DMS 273 (cell line): ENCODE results near the gene APOBEC3F.
"Not testable (repeated sequence)": the region's sequence is repeated elsewhere in the genome, so short reads cannot be mapped to it uniquely, and the experiment has no call there.

ENCODE experiments used
- DNase-seq: peaks from one replicate; lab custom pipeline; 2025; ENCODE audit not compliant: unreplicated experiment; lab: John Stamatoyannopoulos, UW

APOBEC3F gene

DNA sequence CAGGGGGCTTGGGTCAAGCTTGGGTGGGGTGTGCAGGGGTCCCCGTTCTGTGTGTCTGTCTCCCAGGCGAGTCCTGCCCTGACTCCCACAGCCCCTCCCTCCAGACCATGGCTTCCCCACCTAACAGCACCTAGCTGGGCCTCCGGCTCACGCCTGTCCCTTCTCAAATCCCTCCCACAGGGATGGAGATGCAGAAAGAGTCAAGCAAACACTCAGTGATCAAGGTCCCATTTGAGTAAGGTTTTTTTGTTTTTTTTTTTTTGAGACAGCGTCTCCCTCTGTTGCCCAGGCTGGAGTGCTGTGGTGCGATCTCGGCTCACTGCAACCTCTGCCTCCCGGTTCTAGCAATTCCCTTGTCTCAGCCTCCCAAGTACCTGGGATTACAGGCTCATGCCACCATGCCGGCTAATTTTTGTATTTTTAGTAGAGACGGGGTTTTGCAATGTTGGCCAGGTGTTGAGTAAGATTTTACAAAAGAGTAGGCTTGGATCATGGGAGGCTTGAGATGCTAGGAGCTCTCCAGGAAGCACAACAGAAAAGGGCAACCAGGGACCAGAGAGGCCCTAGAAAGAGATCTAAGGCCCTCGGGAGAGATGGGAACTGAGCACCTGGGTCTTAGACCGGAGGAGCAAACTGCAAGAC, 14.0 kb upstream of the APOBEC3F start:
- no peak for DNase-seq

DNA sequence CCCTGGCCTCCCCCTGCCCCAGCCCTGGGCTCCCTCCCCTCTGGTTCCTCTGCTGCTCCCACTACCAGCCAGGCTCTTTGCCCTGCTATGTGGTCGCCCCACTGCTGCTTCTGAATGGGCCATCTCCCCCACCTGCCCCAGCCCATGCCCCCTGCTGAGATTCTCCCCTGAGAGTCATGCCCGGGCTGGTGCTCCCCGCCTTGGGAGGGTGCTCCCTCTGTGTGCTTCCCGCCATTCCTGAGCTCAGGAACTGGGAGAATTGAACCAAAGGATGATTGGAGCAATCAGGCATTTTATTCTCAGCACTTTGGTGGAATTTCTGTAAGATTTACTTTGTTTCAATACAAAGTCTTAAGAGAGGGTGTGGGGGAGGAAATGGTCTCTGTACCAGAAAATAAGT, 12.9 kb upstream of the APOBEC3F start:
- DNase-seq = no peak

- no peak for DNase-seq
Measured at GRCh38 chr22:39028281-39028680, 12.4 kb upstream of the APOBEC3F start.

GRCh38 chr22:39029227-39029626, 11.4 kb upstream of the APOBEC3F start:
- no peak for DNase-seq

- no peak for DNase-seq
Measured at GRCh38 chr22:39030705-39031104, 10.0 kb upstream of the APOBEC3F start.

GRCh38 chr22:39031434-39032295, 9.0 kb upstream of the APOBEC3F start:
- not testable (repeated sequence) for DNase-seq

- not testable (repeated sequence) for DNase-seq
Measured at GRCh38 chr22:39037071-39037470, 3.6 kb upstream of the APOBEC3F start.

DNA sequence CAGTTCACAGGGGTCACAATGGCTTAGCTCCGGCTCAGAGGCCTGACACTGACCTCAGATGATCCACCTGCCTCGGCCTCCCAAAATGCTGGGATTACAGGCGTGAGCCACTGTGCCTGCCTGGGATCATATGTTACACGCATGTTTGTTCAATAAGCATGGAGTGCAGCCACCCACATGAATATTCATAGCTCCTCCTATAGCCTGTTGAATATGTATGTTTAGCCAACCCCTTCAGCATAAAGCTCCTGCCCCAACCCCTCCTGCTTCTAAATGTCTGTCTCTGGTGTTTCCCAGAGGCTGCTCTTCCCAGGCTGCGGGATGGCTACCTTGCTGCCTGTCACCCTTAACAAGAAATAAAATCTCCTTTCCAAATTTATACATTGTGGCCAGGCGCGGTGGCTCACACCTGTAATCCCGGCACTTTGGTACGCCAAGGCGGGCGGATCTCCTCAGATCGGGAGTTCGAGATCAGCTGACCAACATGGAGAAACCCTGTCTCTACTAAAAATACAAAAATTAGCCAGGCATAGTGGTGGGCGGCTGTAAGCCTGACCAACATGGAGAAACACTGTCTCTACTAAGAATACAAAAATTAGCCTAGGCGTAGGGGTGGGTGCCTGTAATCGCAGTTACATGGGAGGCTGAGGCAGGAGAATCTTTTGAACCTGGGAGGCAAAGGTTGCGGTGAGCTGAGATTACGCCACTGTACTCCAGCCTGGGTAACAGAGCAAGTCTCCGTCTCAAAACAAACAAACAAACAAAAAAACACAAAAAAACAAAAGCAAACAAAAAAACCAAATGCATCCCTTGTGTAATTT, 1.1 kb upstream of the APOBEC3F start:
- peak; percentile 6 for DNase-seq

- DNase-seq = not testable (repeated sequence)
Measured at GRCh38 chr22:39040155-39040537, 518 bp upstream of the APOBEC3F start.

GRCh38 chr22:39041908-39042307, 1.2 kb downstream of the APOBEC3F start:
- no peak for DNase-seq

DNA sequence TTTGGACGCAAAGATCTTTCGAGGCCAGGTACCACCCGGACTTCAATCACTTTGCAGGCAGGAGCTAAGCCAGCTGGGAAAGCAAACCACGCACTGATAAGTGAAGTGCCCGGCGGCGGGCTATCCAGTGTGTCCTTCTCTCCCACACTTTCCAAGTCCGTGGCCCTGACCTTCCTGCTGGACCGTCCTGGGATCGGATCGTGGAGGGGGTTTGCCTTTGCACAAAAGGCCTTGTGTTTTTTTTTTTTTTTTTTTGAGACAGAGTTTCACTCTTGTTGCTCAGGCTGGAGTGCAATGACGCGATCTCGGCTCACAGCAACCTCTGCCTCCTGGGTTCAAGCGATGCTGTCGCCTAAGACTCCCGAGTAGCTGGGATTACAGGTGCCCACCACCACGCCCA, 2.4 kb downstream of the APOBEC3F start:
- not testable (repeated sequence) for DNase-seq

DNA sequence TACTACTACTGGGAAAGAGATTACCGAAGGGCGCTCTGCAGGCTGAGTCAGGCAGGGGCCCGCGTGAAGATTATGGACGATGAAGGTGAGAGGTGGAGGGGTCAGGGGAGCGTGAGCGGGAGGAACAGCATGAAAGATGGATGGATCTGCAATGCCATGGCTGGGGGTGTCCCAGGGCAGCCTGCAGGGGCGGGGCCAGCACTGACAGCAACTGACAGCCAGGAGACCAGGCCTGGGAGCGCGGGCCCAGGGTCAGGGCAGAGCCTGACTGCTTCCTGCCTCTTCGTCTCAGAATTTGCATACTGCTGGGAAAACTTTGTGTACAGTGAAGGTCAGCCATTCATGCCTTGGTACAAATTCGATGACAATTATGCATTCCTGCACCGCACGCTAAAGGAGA, 4.5 kb downstream of the APOBEC3F start:
- DNase-seq = not testable (repeated sequence)

DNA sequence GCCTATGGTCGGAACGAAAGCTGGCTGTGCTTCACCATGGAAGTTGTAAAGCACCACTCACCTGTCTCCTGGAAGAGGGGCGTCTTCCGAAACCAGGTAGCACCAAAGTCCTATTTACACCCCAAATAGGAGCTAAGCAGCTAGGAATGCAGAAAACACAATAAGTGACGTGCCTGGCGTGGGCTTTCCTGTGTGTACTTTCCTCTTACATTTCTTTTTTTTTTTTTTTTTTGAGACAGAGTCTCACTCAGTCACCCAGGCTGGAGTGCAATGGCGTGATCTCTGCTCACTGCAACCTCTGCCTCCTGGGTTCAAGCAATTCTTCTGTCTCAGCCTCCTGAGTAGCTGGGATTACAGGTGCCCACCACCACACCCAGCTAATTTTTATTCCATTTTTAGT, 8.8 kb downstream of the APOBEC3F start:
- DNase-seq = not testable (repeated sequence)

- not testable (repeated sequence) for DNase-seq
Measured at GRCh38 chr22:39051844-39052495, 11.3 kb downstream of the APOBEC3F start.

DNA sequence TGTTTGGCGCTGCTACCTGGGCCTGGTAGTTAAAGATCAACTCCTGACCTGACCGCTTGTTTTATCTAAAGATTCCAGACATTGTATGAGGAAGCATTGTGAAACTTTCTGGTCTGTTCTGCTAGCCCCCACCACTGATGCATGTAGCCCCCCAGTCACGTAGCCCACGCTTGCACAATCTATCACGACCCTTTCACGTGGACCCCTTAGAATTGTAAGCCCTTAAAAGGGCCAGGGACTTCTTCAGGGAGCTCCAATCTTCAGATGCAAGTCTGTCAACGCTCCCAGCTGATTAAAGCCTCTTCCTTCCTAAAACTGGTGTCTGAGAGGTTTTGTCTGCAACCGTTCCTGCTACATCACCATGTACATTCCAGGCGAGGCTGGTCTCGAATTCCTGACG, 15.0 kb downstream of the APOBEC3F start:
- no peak for DNase-seq

DNA sequence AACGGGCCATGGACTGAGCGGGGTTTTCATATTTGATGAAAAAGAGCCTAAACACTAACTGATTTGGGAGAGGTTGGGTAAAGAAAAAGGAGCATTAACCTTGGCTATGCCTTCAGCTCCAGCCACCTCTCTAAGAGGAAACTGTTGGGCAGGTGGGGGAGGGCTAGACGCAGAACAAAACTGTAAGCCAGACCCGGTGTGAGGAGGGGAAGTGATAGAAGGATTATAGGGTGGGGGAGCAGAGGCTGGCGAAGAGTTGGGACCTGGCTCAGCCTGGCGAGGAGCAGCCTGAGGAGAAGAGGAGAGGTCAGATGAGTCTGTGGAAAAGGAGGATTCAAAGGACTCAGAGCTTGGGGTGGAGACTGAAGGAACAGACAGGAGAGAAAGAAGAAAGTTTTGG, 20.6 kb downstream of the APOBEC3F start:
- not testable (repeated sequence) for DNase-seq

DNA sequence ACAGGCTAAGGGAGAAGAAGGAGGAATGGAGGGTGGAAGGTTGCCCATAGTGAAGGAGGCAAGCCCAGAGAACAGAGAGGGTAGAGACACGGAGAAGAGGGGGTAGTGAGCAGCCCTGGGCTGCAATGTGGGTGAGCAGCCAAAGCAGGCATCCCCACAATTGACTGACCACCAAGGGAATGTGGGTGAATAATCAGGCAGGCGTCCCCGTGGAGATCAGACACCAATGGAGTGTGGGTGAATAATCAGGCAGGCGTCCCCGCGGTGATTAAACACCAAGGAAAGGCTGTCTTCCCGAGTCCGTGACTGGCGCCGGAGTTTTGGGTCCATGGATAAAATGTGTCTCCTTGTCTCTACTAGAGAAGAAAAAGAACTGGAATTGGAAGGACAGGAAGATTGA, 21.3 kb downstream of the APOBEC3F start:
- not testable (repeated sequence) for DNase-seq

DNA sequence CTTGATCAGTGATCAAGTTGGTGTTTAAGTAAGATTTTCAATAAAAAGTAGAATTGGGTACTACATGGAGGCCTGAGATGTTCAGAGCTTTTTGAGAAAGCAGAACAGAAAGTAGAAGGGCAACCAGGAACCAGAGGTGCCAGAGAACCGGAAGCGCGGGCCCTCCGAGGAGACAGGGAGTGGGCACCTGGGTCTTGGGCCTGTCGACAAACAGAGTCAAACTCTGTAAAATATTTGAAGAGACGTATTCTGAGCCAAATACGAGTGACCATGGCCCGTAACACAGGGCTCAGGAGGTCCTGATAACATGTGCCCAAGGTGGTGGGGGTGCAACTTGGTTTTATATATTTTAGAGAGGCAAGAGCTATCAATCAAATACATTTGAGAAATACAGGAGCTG, 23.2 kb downstream of the APOBEC3F start:
- not testable (repeated sequence) for DNase-seq

DNA sequence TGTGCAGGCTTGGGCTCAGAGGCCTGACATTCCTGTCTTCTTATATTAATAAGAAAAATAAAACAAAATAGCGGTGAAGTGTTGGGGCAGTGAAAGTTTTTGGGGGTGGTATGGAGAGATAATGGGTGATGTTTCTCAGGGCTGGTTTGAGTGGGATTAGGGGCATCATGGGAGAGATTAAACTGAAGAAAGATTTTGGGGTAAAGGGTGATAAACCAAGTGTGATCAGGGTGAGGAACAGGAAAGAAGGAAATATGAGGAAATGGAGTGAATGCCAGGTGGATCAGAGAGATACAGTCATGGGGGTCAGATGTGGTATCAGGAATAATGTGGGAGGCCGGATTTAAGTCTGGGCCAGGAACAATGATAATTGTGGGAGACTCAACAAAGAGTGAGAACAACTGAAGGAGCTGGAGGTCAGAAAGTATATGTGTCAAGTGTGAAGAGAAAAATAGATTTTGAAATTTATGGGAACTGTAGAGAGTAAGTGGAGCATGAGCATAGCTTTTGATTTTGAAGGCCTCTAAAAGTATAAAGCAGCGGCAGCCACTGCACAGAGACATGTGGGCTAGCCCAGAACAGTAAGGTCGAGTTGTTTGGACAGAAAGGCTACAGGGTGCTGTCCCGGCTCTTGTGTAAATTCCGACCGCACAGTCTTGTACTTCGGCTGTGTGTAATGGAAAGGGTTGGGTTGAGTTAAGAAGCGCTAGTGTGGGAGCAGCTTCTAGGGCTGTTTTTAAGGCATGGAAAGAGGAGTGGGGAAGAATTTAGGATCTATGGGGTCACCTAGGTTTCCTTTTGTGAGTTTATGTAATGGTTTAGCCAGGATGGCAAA, 26.0 kb downstream of the APOBEC3F start:
- DNase-seq = not testable (repeated sequence)
